ENCODE measurements around the gene ASS1.

GRCh38 chr9:130493476-130493875 is 48.7 kb downstream of the ASS1 start:
- TF ChIP-seq POLR2A (IDR thresholded peaks at IDR 0.05; ENCODE audit: low read length) (no peak), CBX8 (IDR thresholded peaks at IDR 0.05) (no peak), KDM1A (IDR thresholded peaks at IDR 0.05; ENCODE audit: low read depth) (no peak), REST (IDR thresholded peaks at IDR 0.05) (no peak), CTCF (IDR thresholded peaks at IDR 0.05) (no peak), EP300 (IDR thresholded peaks at IDR 0.05) (no peak), CHD2 (IDR thresholded peaks at IDR 0.05; ENCODE audit: low read length, partially characterized antibody) (no peak), NFE2L2 (conservative IDR thresholded peaks at IDR 0.05; ENCODE audit: low read length) (no peak), MAFK (IDR thresholded peaks at IDR 0.05; ENCODE audit: partially characterized antibody) (no peak), SMC3 (IDR thresholded peaks at IDR 0.05) (no peak), RAD21 (conservative IDR thresholded peaks at IDR 0.05 in 1 of 2, IDR thresholded peaks at IDR 0.05 in 1 of 2) (no peak), JUNB (IDR thresholded peaks at IDR 0.05) (no peak), ZNF302 (CRISPR knock-in tag; IDR thresholded peaks at IDR 0.05) (no peak)

Data from A549 (cell line).